GM18526 (cell line): ENCODE data around the gene CDH13.

Experiments used
- POLR2A ChIP-seq: IDR thresholded peaks from 3 replicates; pipeline ENCODE4 v1.6.1; 2011; ENCODE audit not compliant: insufficient read length; ENCODE audit errors: extremely low read depth

The CDH13 gene

GRCh38 chr16:82924075-82924854 is 297.5 kb downstream of the CDH13 start:
- no peak for TF ChIP-seq POLR2A

GRCh38 chr16:82926500-82926899 is 299.7 kb downstream of the CDH13 start:
- no peak for TF ChIP-seq POLR2A

- TF ChIP-seq POLR2A: no peak
Measured at GRCh38 chr16:82935766-82936165, 309.0 kb downstream of the CDH13 start.

- no peak for TF ChIP-seq POLR2A
Measured at GRCh38 chr16:82936941-82937551, 310.3 kb downstream of the CDH13 start.

GRCh38 chr16:82937926-82938520 is 311.3 kb downstream of the CDH13 start:
- TF ChIP-seq POLR2A: no peak

- no peak for TF ChIP-seq POLR2A
Measured at GRCh38 chr16:82943371-82943770, 316.6 kb downstream of the CDH13 start.

GRCh38 chr16:82945420-82946101 is 318.8 kb downstream of the CDH13 start:
- no peak for TF ChIP-seq POLR2A

- TF ChIP-seq POLR2A: no peak
Measured at GRCh38 chr16:82947698-82948097, 320.9 kb downstream of the CDH13 start.

- TF ChIP-seq POLR2A: no peak
Measured at GRCh38 chr16:82949016-82949415, 322.2 kb downstream of the CDH13 start.

- no peak for TF ChIP-seq POLR2A
Measured at GRCh38 chr16:82953517-82953916, 326.7 kb downstream of the CDH13 start.

- TF ChIP-seq POLR2A: no peak
Measured at GRCh38 chr16:82954224-82954929, 327.6 kb downstream of the CDH13 start.

- TF ChIP-seq POLR2A: no peak
Measured at GRCh38 chr16:82955741-82956348, 329.1 kb downstream of the CDH13 start.

GRCh38 chr16:82957212-82957611 is 330.4 kb downstream of the CDH13 start:
- no peak for TF ChIP-seq POLR2A

- TF ChIP-seq POLR2A: no peak
Measured at GRCh38 chr16:82960918-82961317, 334.1 kb downstream of the CDH13 start.

GRCh38 chr16:82963653-82964052 is 336.9 kb downstream of the CDH13 start:
- TF ChIP-seq POLR2A: no peak
